Measurements from ENCODE around the gene C5orf15. TPM values are rescaled to one million over a fixed set of nuclear protein-coding genes. Genes with fewer than 3 reads are reported as not detected.

Gene C5orf15
- total RNA-seq, 1 experiment from 2014 or later, result 45.2 TPM

DNA sequence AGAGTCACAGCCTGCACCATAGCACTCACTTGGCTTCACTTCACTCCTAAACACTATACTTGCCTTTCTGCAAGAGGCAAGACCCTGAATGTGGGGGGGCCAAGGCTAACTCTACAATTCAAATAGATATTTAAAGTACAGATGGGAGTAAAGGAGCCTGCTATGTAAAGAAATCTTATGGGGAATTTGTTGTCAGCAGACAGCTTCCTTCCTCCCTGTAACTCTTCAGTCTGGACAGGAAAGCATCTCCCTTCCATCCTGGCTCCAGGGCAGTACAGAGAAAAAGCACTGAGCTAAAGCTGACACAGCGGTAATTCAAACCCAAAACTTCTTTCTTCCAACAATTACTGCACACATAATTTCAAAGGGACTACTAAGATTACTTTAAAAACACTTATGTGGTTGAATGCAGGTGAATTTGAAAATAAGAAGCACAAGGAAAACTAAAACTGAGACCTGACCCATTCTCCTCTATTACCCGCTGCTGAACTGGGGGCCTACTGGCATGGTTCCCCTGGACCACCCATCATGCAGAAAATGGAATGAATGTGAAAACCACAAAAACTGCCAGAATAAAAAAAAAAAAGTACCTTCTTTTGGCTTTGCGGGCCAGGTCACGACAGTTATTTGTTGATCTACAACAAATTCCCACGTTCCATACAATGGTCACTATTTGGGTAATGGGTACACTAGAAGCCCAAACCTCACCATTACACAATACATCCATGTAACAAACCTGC lies 22.9 kb upstream of the C5orf15 start:
- no TSS peak for BruUV-seq (replicated peaks)
- peaks cover 39% of the 10 kb centered on the region for H4K20me1 ChIP-seq (ENCODE audit: low read length)
- H3K27ac ChIP-seq (ENCODE audit: low read length), result no peak overlapping the region
- ChIA-PET POLR2A (ENCODE audit: unreplicated experiment) (no interaction called here), CTCF (no interaction called here)
- intact Hi-C loops (cut with micrococcal nuclease), result no loop called here
- H3K4me1 ChIP-seq (ENCODE audit: insufficient read depth, low read length), result peaks cover 39% of the 10 kb centered on the region
- ATAC-seq (no peak), DNase-seq (no peak)
- H3K9me2 ChIP-seq (replicated peaks; ENCODE audit: low read length), result no peaks in the 10 kb centered on the region
- H3K9me3 ChIP-seq (ENCODE audit: low read length), result no peaks in the 10 kb centered on the region
- no peaks in the 10 kb centered on the region for H3F3A ChIP-seq (ENCODE audit: low read length, unreplicated experiment)
- H3K79me2 ChIP-seq (ENCODE audit: low read length), result peaks cover 78% of the 10 kb centered on the region
- peaks cover 25% of the 10 kb centered on the region for H3K36me3 ChIP-seq (ENCODE audit: low read depth, low read length)
- TF ChIP-seq EZH2 (IDR thresholded peaks at IDR 0.05; ENCODE audit: low read length, unreplicated experiment), result no peak
- TF ChIP-seq EZH2phosphoT487 (IDR thresholded peaks at IDR 0.05; ENCODE audit: borderline replicate concordance, low read length), result no peak
- no peak for TF ChIP-seq CTCF (conservative IDR thresholded peaks at IDR 0.05; ENCODE audit: low read depth, low read length)
- H3K9ac ChIP-seq (ENCODE audit: low read length), result no peak overlapping the region
- no peak overlapping the region for H3K4me2 ChIP-seq (ENCODE audit: low read length)
- no peak overlapping the region for H3K4me3 ChIP-seq (ENCODE audit: low read length)
- no peak overlapping the region for H2AFZ ChIP-seq (ENCODE audit: low read length)
- H3K27me3 ChIP-seq (ENCODE audit: low read length), result no peaks in the 10 kb centered on the region

DNA sequence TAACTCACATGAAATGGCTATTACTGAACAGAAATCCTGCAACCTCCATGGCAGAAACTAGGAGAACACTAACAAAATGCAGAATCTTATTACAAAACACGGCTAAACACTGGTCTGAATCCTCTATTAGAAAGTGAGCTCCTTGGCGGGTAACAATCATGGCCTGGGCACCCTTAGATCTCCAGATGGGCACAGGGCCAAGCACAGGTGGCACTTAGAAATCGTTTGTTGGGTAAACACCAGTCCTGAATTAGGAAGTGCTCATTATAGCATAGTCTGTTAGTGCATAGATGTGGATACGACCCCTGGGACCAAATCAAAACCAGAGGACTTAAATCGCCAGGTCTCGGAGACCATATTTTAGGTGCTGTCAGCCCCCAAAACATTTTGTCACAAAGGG lies 22.0 kb upstream of the C5orf15 start:
- ChIA-PET POLR2A (ENCODE audit: unreplicated experiment) (no interaction called here), CTCF (no interaction called here)
- ATAC-seq (no peak), DNase-seq (no peak)
- H3K27ac ChIP-seq (ENCODE audit: low read length), result no peak overlapping the region
- H3K4me3 ChIP-seq (ENCODE audit: low read length), result no peak overlapping the region
- intact Hi-C loops (cut with micrococcal nuclease), result no loop called here
- no peak for TF ChIP-seq EZH2 (IDR thresholded peaks at IDR 0.05; ENCODE audit: low read length, unreplicated experiment)
- no peak for TF ChIP-seq CTCF (conservative IDR thresholded peaks at IDR 0.05; ENCODE audit: low read depth, low read length)
- no peak for TF ChIP-seq EZH2phosphoT487 (IDR thresholded peaks at IDR 0.05; ENCODE audit: borderline replicate concordance, low read length)
- no peaks in the 10 kb centered on the region for H3K27me3 ChIP-seq (ENCODE audit: low read length)
- H3K4me1 ChIP-seq (ENCODE audit: insufficient read depth, low read length), result peaks cover 30% of the 10 kb centered on the region
- H3F3A ChIP-seq (ENCODE audit: low read length, unreplicated experiment), result no peaks in the 10 kb centered on the region
- H4K20me1 ChIP-seq (ENCODE audit: low read length), result peaks cover 31% of the 10 kb centered on the region
- no peaks in the 10 kb centered on the region for H3K9me3 ChIP-seq (ENCODE audit: low read length)
- no TSS peak for BruUV-seq (replicated peaks)
- peaks cover 25% of the 10 kb centered on the region for H3K36me3 ChIP-seq (ENCODE audit: low read depth, low read length)
- H2AFZ ChIP-seq (ENCODE audit: low read length), result no peak overlapping the region
- peaks cover 75% of the 10 kb centered on the region for H3K79me2 ChIP-seq (ENCODE audit: low read length)
- H3K9ac ChIP-seq (ENCODE audit: low read length), result no peak overlapping the region
- no peaks in the 10 kb centered on the region for H3K9me2 ChIP-seq (replicated peaks; ENCODE audit: low read length)
- H3K4me2 ChIP-seq (ENCODE audit: low read length), result no peak overlapping the region

DNA sequence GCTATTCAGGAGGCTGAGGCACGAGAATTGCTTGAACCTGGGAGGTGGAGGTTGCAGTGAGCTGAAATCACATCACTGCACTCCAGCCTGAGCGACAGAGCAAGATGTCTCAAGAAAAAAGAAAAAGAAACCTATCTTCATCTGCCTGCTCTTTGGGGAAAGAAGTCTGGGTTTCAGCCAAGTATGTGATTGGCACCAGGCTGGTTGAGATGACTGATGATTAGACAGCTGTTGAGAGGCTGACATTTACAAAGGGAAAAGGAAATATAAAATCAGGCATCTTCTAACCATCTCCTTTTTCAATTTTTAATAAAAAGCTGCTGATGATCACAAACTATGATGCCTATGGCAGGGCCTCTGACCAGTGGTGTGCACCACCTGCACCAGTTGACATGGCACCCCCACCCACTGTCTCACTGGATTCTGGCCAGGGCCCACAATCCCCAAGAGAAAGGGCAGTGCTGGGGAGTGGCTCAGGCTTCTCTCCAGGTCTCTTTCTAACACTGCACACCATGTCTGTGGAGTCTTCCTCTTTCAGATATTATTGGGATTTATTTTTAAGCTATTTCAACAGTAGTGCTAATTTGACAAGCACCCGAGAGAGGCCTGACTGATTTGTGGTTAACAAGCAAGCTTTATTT lies 17.2 kb upstream of the C5orf15 start:
- H3K79me2 ChIP-seq (ENCODE audit: low read length), result peaks cover 34% of the 10 kb centered on the region
- H3K4me2 ChIP-seq (ENCODE audit: low read length), result no peak overlapping the region
- no peaks in the 10 kb centered on the region for H3F3A ChIP-seq (ENCODE audit: low read length, unreplicated experiment)
- peaks cover 13% of the 10 kb centered on the region; the same call in 1 of the 2 replicates for H3K36me3 ChIP-seq (ENCODE audit: low read depth, low read length)
- intact Hi-C loops (cut with micrococcal nuclease), result no loop called here
- H4K20me1 ChIP-seq (ENCODE audit: low read length), result no peaks in the 10 kb centered on the region
- no TSS peak for BruUV-seq (replicated peaks)
- ATAC-seq (no peak), DNase-seq (no peak)
- H3K4me1 ChIP-seq (ENCODE audit: insufficient read depth, low read length), result no peaks in the 10 kb centered on the region
- no peaks in the 10 kb centered on the region for H3K9me2 ChIP-seq (replicated peaks; ENCODE audit: low read length)
- H3K4me3 ChIP-seq (ENCODE audit: low read length), result no peak overlapping the region
- H2AFZ ChIP-seq (ENCODE audit: low read length), result no peak overlapping the region
- no peak overlapping the region for H3K27ac ChIP-seq (ENCODE audit: low read length)
- CTCF ChIA-PET, result no interaction called here
- H3K9me3 ChIP-seq (ENCODE audit: low read length), result no peaks in the 10 kb centered on the region
- H3K27me3 ChIP-seq (ENCODE audit: low read length), result no peaks in the 10 kb centered on the region
- TF ChIP-seq EZH2 (IDR thresholded peaks at IDR 0.05; ENCODE audit: low read length, unreplicated experiment) (no peak), CTCF (conservative IDR thresholded peaks at IDR 0.05; ENCODE audit: low read depth, low read length) (no peak), EZH2phosphoT487 (IDR thresholded peaks at IDR 0.05; ENCODE audit: borderline replicate concordance, low read length) (no peak)
- no peak overlapping the region for H3K9ac ChIP-seq (ENCODE audit: low read length)
- POLR2A ChIA-PET (ENCODE audit: unreplicated experiment), result no interaction called here
